ENCODE measurements around the gene OR5M11.

GRCh38 chr11:56533054-56533740, 9.9 kb downstream of the OR5M11 start:
- no peak for TF ChIP-seq CTCF (IDR thresholded peaks at IDR 0.05)
- TF ChIP-seq POLR2A (IDR thresholded peaks at IDR 0.05), result no peak

Measured in right lobe of liver (tissue), 4 donors.